ENCODE measurements around the gene CCDC33. TPM values are rescaled to one million over a fixed set of nuclear protein-coding genes. Genes with fewer than 3 reads are reported as not detected.

The CCDC33 gene
- total RNA-seq, 1 experiment from 2014 or later = not detected

- ATAC-seq = no peak; the same call in 1 of the 2 replicates
- no peak for DNase-seq (ENCODE audit: low read depth, low spot score)
- H3K4me3 ChIP-seq (ENCODE audit: low read depth in 2 of 2, low read length in 2 of 2) = peak overlapping the region; percentile 42 to 49
- POLR2A ChIA-PET = interaction anchor here (0.7 kb wide), 1 partner anchor 20 kb away, joined by 9 read pairs; no protein-coding TSS in a partner anchor
- no peak for TF ChIP-seq TCF7L2 (IDR thresholded peaks at IDR 0.05; ENCODE audit: low read depth, low read length)
- TF ChIP-seq REST (IDR thresholded peaks at IDR 0.05; ENCODE audit: insufficient read depth in 1 of 2, low read depth in 2 of 2, low read length in 1 of 2) = no peak
- no peak for TF ChIP-seq SIN3A (IDR thresholded peaks at IDR 0.05; ENCODE audit: borderline replicate concordance, insufficient read depth, low read depth, low read length)
- TF ChIP-seq CTCF (IDR thresholded peaks at IDR 0.05) = no peak
- no peak for TF ChIP-seq POLR2AphosphoS5 (IDR thresholded peaks at IDR 0.05; ENCODE audit: low read depth, low read length)
- BruUV-seq (replicated peaks) = no TSS peak
- no peaks in the 10 kb centered on the region for H3K36me3 ChIP-seq (ENCODE audit: control insufficient read depth, insufficient read depth, low read length)
- intact Hi-C loops (cut with micrococcal nuclease; ENCODE audit: unreplicated experiment) (no loop called here), in situ Hi-C loops (cut with HindIII; ENCODE audit: low pct_unique_long_range_greater_than_20kb, low sequenced_read_pairs) (no loop called here)
- CTCF ChIA-PET = no interaction called here
- H3K27me3 ChIP-seq (ENCODE audit: control insufficient read depth, insufficient read depth, low read length) = no peaks in the 10 kb centered on the region
- H3K9me3 ChIP-seq (ENCODE audit: control insufficient read depth, insufficient read depth, low read depth, low read length) = no peaks in the 10 kb centered on the region
- peak overlapping the region; percentile 70 for H3K27ac ChIP-seq (ENCODE audit: low read length)
- peaks cover 3% of the 10 kb centered on the region; the same call in 1 of the 2 replicates for H3K4me1 ChIP-seq (ENCODE audit: control insufficient read depth, insufficient read depth, low read length)
These were observed 128.9 kb downstream of the CCDC33 start for GRCh38 chr15:74364936-74365597.

GRCh38 chr15:74365598-74366445 lies 129.7 kb downstream of the CCDC33 start:
- no peak for TF ChIP-seq TCF7L2 (IDR thresholded peaks at IDR 0.05; ENCODE audit: low read depth, low read length)
- no peak for TF ChIP-seq POLR2AphosphoS5 (IDR thresholded peaks at IDR 0.05; ENCODE audit: low read depth, low read length)
- TF ChIP-seq CTCF (IDR thresholded peaks at IDR 0.05) = no peak
- no peak for TF ChIP-seq REST (IDR thresholded peaks at IDR 0.05; ENCODE audit: insufficient read depth in 1 of 2, low read depth in 2 of 2, low read length in 1 of 2)
- no peak for TF ChIP-seq SIN3A (IDR thresholded peaks at IDR 0.05; ENCODE audit: borderline replicate concordance, insufficient read depth, low read depth, low read length)
- Histone ChIP-seq H3K4me1 (ENCODE audit: control insufficient read depth, insufficient read depth, low read length) (peaks cover 3% of the 10 kb centered on the region; the same call in 1 of the 2 replicates), H3K4me3 (ENCODE audit: low read depth in 2 of 2, low read length in 2 of 2) (peak overlapping the region; percentile 42 to 49), H3K27ac (ENCODE audit: low read length) (peak overlapping the region; percentile 70), H3K27me3 (ENCODE audit: control insufficient read depth, insufficient read depth, low read length) (no peaks in the 10 kb centered on the region; the same call in 1 of the 2 replicates), H3K36me3 (ENCODE audit: control insufficient read depth, insufficient read depth, low read length) (no peaks in the 10 kb centered on the region), H3K9me3 (ENCODE audit: control insufficient read depth, insufficient read depth, low read depth, low read length) (no peaks in the 10 kb centered on the region)
- DNase-seq (ENCODE audit: low read depth, low spot score) (no peak), ATAC-seq (peak; percentile 87)
- POLR2A ChIA-PET = interaction anchor here (0.7 kb wide), 2 partner anchors 19 to 261 kb away, joined by 9 to 11 read pairs; no protein-coding TSS in a partner anchor
- TSS peak; percentile 72 for BruUV-seq (replicated peaks)
- CTCF ChIA-PET = no interaction called here
- in situ Hi-C loops (cut with HindIII; ENCODE audit: low pct_unique_long_range_greater_than_20kb, low sequenced_read_pairs) = no loop called here
- intact Hi-C loops (cut with micrococcal nuclease; ENCODE audit: unreplicated experiment) = no loop called here

Measured in Panc1 (cell line).